ENCODE data around the gene DOK5.

Gene DOK5

DNA sequence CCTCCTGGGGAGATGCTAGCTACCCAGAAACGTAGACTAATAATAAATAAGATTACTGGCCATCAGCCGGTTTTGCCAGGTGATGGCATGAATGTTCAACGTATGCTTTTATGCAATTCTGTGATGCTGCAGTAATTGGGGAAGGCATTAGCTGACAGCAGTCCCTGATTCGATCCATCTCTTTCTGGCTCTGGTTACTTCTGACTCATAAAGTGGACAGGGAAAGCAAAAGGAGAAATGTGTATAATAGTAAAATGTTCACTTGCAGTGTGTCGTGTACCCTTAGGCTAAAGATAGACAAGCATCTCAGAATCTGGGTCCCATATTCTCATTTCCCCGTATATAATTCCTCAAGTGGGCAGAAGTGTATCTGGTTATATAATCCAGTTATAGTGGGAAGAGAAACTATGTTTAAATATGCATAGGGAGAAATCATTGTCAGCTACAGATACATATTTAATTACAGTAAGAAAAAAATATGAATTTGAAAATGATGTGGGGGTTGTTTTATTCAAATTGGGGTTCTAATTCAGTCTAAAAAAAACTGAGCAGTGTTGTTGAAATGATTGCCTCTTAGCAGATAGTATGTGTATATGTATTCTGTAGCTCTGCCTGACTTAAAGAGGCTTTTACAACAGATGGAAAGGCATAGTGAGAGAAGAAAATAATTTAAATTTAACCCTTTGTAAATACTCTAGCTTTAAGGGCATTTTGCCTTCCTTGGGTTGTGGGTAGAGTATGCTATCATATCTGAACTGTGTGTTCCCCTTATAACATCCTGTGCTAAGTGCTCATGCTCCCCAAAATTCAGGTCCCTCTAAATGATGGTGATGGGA is 40.6 kb downstream of the DOK5 start:
- no peak for DNase-seq

DNA sequence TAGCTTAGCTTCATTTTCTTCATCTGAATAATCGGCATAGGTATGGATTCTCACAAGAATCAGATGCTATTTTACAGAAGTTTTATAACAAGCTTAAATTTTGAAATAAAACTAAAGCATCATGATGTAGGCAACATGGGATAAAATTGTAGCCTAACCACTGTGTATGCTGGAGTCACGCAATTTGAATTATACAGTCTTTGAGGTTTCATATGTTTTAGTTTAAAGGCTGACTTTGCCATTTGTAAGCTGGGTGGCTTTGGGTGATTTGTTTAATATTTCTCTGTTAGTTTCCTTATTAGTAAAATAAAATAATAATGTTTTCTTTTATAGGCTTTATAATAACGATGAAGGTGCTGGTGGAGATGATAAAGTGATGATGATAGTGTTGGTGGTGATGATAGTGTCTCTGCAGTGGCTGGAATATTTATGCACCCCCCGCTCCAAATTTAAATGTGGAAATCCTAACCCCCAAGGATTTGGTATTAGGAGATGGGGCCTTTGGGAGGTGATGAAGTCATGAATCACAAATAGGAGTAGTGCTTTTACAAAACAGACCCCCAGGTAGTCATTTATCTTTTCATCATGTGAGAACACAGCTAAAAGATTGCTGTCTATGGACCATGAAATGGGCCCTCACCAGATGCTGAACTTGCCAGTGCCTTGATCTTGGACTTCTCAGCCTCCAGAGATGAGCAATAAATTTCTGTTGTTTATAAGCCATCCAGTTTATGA is 42.0 kb downstream of the DOK5 start:
- no peak for DNase-seq

- DNase-seq: no peak
These were observed 49.5 kb downstream of the DOK5 start for GRCh38 chr20:54524849-54525248.

GRCh38 chr20:54525916-54526590 is 50.7 kb downstream of the DOK5 start:
- no peak for DNase-seq

- no peak for DNase-seq
These were observed 51.4 kb downstream of the DOK5 start for GRCh38 chr20:54526801-54527200.

DNA sequence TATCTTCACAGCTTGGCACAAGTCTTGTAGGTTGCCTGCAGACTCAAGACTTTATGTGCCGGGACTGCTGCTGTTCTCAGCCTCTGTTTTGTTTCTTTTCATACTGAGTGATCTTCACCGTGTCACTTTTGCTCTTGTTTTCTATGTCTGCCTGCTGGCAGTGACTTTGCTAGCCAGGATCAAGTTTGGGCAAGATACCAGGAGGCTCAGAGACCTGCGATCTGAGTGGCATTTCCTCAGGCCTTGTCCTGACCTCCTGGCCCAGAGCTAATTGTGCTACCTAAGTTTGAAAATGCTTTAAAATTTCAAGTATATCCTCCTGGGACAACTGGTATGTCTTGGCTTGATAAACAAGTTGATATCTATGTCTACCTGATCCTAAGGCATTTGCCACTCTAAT is 57.2 kb downstream of the DOK5 start:
- no peak for DNase-seq

- DNase-seq: no peak
These were observed 58.7 kb downstream of the DOK5 start for GRCh38 chr20:54534101-54534500.

DNA sequence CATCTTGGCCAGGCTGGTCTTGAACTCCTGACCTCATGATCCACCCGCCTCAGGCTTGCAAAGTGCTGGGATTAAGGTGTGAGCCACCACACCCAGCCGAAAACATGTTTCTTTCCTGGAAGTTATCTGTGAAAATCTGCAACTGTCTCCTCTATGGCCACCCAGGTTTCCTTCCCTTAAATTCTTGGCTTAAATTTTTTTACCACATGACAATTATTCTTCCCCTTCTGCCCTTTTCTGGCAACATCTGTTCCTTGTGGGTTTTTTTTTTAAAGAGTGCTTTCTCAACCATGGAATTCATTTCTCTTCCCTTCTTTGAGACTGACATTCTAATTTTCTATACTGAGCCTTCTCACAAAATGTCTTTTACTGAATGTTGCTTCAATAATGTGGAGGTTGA is 59.6 kb downstream of the DOK5 start:
- DNase-seq: no peak

- no peak for DNase-seq
These were observed 60.4 kb downstream of the DOK5 start for GRCh38 chr20:54535746-54536145.

- DNase-seq: no peak
These were observed 64.2 kb downstream of the DOK5 start for GRCh38 chr20:54539521-54540046.

- DNase-seq: no peak
These were observed 68.0 kb downstream of the DOK5 start for GRCh38 chr20:54543369-54543768.

DNA sequence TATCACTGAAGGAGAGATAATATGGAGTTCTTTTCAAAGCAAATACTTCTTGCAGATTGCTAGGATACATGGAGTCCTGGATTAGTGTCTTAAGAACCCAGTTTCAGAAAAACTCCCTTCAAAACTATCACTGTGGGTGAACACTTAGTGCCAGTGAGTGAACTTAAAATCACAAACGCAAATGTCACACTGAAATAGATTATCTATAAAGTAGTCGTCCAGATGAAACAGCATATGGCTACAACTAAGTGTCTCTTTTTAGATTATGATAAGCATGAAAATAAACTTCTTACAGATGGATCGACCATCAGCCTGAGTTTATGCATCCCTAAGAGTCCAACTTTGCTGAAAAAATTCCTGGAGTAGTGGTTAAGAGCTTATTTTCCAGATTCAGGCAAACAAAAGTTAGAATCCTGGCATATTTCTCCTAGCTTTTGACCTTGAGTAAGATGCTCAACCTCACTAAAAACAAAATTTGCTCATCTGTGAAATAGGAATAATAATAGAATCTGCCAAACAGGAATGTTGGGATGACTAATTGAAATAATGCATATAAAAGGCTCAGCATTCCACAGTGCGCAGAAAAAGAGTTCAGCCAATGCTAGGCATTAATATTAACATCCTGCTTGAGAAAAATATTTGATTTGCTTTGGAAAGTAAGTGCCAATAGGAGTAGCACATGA is 70.4 kb downstream of the DOK5 start:
- DNase-seq: no peak

GRCh38 chr20:54548849-54549248 is 73.5 kb downstream of the DOK5 start:
- DNase-seq: no peak

- DNase-seq: no peak
These were observed 74.4 kb downstream of the DOK5 start for GRCh38 chr20:54549658-54550326.

DNA sequence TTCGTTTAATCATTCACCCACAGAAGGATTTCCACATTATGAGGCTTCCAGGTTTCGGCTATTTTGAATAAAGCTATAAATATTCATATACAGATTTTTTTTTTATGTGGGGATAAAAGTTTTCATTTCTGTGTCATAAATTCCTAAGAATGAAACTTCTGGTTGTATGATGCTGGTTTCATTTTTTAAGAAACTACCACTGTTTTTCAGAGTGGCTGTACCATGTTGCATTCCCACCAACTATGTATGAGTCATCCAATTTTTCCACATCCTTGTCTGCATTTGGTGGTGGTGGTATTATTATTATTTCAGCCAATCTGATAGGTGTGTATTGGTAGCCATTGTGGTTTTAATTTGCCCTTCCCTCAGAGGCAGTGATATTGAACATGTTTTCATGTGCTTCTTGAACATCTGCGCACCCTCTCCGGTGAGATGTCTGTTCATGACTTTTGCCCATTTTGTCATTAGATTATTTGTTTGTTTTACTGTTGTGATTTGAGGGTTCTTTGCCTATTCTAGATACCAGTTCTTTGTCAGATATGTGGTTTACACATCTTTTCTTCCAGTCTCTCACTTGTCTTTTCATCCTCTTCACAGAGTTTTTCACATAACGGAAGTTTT is 75.5 kb downstream of the DOK5 start:
- DNase-seq: no peak

DNA sequence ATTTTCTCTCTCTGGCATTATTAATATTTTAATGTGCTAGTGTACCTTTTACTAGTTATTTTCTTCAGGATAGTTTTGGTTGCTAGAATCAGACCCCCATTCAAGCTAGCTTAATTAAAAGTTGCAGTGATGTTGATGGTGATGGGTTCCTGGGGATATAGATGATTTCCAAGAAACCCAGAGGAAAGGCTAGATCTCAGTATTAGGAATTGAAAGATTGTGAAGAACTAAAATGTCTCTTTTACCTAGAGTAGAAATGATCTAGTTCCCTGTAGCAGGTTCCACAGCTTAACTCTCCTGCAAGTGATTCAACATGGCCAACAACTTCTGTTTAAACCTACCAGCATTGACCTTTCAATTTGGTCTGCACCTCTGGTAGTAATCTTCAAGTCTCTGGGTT is 78.6 kb downstream of the DOK5 start:
- no peak for DNase-seq

DNA sequence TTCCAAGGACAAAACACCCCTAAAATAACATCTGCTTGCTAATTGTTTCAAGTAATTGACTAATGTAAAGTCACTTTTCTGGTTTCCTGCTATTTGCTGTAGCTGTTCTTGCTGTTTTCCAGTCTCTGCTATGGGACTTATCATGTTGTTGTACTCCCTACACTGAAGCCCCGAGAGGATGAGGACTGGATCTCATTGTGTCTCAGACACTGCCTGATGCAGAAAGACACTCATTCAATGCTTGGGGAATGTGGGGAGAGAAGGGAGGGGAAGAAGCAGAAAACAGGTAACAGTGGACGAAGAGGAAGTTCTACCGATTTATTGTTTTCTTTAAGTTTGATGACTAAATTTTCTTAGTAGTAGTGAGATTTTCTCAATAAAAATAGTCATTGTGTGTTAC is 79.8 kb downstream of the DOK5 start:
- DNase-seq: no peak

GRCh38 chr20:54556406-54556805 is 81.0 kb downstream of the DOK5 start:
- DNase-seq: no peak

GRCh38 chr20:54557806-54558590 is 82.6 kb downstream of the DOK5 start:
- no peak for DNase-seq

- no peak for DNase-seq
These were observed 84.5 kb downstream of the DOK5 start for GRCh38 chr20:54559890-54560289.

- DNase-seq: no peak
These were observed 85.0 kb downstream of the DOK5 start for GRCh38 chr20:54560357-54560756.
